ENCODE results near the gene KRT17.
"Not testable (repeated sequence)": the region's sequence is repeated elsewhere in the genome, so short reads cannot be mapped to it uniquely, and the experiment has no call there.

Gene KRT17

DNA sequence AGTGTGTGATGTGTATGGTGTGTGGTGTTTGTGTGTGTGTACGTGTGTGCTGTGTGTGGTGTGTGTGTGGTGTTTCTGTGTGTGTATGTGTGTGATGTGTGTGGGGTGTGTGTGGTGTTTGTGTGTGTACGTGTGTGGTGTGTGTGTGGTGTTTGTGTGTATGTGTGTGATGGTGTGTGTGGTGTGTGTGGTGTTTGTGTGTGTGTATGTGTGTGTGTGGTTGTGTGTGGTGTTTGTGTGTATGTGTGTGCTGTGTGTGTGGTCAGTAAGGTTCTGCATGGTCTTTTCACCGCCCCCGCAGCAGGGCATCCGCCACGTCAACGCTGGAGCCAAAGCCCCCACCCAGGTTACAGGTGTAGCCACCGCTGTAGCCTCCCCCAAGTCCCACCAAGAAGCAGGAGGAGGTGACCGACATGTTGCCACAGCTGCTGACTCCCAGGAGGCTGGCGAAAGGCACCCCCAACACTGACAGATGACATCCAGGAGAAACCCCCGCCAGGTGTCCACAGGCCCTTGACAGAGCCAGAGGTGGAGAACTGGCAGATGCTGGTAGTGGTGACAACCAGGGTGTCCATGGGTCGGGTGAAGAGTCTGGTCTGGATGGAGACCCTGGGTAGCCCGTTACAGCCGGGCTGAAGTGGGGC is 9.3 kb upstream of the KRT17 start:
- DNase-seq: no peak

DNA sequence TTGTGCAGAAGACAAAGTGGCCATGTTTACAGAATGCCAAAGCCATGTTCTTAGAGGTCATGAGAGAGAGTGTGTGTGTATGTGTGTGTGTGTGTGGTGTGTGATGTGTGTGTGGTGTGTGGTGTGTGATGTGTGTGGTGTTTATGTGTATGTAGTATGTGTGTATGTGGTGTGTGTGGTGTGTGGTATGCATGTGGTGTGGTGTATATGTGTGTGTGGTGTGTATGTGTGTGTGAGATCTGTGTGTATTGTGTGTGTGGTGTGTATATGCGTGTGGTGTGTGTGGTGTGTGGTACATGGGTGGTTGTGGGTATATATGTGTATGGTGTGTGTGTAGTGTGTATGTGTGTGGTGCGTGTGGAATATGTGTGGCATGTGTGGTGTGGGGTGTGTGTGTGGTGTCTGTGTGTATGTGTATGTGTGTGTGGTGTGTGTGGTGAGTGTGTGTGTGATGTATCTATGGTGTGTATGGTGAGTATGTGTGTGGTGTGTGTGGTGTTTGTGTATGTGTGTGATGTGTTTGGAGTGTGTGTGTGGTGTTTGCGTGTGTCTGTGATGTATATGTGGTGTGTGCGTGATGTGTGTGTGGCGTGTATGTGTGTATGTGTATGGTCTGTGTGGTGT is 8.2 kb upstream of the KRT17 start:
- DNase-seq: no peak

DNA sequence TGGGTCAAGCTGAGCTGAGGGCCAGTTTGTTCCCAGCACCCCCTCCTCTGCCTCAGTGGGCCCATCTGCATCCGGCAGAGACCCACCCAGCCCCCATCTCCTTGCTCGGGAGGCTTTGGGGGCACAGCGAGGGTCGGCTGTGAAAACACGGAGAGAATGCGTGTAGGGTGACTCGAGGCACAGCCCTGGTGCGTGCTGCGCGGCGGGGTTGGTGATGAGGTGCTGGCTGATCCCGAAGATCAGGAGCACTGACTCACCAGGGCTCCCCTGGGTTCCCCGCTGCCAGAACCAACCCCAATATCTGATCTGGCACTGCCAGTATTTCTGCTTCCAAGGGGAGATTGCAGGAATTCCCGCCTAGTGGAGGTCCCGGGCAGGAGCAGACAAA is 7.5 kb upstream of the KRT17 start:
- DNase-seq: no peak

DNA sequence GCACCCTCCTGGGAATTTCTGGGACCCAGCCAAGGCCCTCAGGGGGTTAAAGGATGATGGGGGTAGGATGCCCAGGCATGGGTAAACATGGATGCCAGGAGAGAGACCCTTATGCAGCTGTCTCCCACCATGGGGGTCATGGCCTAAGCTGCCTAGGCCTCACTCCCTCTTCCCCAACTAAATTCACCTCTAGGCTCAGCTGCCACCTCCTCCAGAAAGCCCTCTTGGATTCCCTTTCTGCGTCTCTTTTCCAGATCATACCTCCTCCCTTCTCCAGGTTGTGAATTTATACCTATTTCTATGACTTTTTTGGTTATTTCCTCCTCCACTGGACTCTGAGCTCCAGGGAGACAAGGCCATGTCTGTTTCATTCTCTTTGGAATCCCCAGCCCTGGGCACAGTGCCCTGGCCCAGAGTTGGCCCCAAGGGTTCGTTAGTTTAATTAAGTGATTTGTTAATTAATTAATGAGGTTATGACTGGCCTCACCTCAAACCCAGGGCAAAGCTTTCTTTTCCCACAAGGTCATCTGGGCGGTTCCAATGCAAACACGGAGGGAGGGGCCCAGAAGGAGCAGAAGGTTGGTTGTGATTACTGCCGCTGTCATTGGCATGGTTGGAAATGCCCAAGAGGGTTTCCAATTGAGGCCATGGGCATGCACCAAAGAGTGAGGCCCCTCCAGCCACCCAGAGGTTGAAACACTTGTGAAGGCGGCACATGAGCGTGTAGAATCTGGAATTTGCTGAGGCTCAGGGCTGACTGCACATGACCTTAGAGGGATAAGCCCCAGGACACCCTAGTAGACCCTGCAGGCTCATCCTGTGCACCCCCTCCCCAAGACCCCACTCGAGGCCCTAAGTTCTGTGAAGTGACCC is 6.9 kb upstream of the KRT17 start:
- DNase-seq: no peak

DNA sequence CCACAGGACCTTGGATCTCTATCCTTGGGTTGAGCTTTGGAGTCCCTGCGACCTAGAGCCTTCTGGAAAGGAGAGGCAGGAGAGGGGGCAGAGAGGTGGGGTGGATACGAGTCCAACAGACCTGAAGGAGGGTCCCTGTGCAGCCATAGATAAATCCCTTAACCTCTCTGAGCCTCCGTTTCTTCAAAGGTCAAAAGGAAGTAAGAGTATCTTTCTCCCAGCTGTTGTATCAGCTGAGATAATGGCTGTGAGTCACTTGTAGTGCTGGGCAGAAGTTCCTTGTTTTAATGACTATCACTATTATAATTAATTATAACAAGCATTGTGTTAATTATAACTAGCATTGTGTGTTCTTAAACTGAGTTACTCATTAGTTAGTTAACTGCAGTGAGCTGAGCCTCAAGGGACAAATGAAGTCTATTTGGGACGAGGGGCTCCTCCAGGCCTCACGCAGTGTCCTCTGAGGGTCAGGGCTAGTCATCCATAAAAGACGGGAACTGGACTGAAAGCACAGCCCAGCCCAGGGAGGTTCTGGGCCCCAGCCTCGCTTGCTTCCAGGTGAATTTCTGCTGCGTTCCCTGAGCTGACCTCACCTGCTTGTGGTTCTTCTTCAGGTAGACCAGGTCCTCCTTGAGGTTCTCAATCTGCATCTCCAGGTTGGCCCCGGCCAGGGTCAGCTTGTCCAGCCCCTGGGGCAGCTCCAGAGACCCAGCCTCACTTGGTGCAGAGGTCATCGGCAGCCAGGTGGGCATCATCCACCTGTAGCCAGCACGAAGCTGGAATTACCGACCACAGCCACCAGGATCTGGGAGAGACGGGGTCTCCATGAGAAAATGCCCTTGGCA is 5.7 kb upstream of the KRT17 start:
- DNase-seq: no peak

DNA sequence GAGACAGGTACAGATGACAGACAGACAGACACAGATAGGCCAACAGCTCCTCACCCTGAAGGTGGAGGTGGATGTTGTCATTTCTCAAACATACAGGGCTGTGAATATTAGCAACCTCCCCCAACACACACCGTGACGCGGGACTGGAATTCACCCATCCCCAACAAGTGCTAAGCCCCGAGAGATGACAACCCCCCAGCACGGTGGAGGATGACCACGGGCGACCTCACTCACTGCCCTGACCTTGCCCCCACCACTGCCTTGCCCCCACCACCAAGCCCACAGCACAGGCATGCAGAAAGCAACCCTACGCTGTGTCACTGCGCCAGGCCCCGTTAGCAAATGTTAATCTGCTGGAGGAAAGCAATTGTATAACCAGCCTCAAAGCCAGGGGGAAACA is 4.9 kb upstream of the KRT17 start:
- DNase-seq: no peak

DNA sequence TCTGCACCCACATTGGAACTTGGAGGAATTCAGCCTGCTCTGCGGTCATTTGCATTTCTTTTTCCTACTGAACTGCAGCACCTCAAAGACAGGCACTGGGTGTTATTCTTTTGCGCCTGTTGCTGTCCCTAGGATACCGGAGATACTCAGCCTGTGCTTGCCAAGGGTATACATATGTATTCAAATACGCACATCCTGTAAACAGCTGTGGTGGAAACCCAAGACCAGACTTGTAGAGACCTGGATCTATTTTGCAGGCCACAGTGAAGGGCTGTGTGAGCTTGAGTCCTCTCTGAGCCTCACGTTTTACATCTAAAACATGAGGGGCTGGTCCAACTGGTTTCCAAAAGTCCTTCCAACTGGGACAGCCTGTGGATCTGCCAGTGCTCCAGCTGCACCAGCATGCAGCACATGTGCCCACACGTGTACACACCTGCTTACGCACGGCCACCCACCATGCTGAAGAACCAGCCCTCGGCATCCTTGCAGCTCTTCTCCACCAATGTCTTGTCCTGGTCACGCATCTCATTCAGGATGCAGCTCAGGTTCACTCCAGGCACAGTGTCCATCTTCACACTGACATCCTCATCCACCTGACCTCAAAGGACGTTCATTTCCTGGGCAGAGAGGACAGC is 4.4 kb upstream of the KRT17 start:
- not testable (repeated sequence) for DNase-seq

DNA sequence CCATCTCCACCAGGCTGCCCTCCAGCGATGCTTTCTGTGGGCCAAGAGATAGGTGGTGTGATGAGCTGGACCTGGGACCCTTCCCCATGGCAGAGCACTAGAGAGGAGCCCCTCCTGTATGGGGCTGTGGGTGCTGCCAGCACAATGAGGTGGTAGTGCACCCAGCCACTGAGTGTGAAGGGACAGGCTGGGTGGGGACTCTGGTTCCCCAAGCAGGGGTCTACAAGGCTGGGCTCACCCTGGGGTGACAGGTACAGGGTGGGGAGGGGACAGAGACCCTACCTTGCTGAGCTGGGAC is 3.6 kb upstream of the KRT17 start:
- DNase-seq: not testable (repeated sequence)

DNA sequence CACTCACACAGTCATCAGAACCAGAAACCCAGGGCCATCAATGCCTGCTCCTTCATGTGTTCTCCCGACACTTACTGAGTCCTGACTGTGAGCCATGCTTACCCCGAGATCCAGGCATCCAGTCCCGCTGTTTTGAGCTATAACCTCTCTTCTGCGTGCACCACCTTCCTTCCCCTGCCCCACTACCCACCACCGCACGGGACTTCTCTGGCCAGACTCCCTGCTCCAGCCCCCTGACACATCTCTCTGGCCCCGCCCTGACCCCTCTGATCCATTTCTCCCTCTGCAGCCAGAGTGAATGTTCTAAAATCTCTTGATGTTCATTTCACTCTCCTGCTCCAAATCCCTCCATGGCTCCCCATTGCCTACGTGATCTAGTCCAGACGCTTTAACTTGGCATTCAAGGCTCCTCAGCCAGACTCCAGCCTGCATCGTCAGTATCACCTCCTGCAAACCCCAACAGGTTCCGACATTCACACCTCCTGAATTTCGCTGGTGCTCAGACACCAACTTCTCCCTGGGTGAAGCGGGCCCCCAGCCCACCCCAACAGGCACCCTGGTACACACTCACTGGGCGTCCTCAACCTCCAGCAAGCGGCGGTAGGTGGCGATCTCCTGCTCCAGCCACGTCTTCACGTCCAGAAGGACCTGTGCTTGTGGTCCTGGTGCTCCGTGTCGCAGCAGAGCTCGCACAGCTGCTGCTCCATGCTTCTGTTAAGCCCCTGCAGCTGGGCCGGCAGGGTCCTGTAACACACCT is 3.1 kb upstream of the KRT17 start:
- no peak for DNase-seq

DNA sequence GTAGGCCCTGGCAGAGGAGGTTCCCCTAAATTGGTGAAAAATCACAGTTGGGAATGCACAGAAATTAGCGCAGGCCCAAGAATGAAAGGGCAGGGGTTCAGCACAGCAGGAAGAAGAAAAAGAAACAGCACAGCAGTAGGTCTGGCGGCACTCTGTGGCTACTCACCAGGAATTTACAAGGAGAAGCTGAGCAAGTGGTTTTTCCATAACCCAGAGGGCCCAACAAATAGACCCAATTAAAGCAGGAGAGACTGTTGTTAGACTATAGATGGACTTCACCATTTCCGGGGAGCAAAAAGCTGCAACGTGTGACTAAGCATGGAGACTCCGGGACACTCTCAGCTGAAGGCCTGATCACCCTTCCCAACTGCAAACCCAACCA is 2.5 kb upstream of the KRT17 start:
- DNase-seq: not testable (repeated sequence)

DNA sequence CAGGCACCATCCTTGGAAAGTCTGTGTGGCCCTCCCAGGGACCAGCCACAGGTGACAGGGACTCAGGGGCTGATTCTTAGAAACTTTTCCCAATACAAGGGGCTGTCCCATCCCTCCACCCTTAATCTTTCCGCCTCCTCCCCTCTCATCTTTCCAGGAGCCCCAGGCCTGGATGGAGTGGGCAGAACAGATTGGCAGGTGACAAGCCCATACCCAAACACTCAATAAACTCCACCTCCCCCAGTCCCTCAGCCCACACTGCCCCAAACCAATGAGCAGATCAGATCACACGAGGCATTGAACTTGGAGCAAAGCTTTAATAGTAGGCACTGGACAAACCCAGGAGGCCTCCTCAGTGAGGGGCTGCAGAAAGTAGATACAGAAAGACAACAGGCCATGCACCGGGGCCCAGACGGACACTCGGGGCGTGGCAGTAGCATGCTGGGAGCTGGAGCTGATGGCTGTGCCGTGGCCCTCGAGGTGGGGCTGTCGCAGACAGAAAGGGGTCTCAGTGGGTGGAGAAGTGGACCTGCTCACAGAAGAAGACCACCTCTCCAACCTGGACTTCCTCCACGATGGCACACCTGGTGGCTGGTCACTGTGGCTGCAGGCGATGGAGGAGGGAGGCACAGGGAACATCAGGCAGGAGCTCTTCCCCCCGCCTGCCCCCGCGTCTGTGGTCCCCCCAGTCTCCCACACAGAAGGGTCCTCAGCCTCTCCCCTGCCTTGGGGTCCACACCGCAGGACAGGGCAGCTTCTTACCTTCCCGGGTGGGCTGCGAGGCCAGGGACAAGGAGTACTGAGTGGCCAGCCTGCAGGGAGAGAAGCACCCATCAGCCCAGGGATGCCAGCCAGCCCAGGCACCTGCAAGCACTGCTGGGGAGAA is 1.9 kb upstream of the KRT17 start:
- DNase-seq: not testable (repeated sequence)

DNA sequence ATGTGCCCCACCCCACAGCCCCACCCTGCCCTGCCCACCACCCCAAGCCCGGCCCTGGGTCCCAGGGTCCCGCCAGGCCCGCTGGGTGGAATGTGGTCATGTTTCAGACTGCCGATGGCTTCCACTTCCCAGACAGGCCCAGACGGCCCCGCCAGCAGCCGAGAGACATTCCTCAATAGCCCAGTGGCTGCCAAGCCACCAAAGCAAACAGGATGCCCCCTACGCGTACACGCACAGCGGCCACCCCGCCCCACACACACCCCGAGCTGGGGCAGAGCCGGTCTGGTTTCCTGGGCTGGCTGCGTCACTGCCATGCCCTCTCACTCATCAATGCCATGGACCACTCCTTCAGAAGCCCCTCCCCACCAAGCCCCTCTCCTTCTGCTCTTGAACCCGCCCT is 1.2 kb upstream of the KRT17 start:
- DNase-seq: peak; percentile 86

DNA sequence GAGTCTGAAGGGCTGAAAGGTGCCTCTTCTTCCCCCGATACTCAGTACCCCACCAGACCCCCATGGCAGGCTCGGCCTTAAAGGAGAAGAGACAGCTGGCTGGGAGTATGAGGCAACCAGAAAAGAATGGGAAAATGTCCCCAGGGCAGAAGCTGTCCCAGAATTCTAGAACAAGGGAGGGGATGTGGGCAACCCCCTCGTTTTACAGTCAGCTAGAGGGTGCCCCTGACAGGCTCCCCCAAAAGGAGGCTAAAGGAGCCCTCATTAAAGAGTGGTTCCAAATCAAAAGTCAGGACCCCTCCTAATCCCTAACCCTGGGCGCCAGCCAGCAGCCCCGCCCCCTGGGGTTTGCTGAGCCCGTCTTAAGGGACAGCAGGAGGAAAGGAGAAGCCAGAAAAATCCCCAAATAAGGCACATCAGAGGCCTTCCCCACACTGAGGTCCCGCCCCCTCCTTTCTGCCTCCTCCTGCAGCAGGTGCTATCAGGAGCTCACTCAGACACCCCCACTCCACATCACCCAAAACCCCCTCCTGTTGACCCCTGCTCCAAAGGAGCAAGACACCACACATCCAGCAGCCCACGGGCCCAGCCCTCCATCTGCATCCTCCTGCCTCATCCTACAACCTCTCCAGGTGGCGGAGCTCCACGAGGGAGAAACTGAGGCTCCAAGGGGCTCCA is 1.1 kb downstream of the KRT17 start:
- not testable (repeated sequence) for DNase-seq

DNA sequence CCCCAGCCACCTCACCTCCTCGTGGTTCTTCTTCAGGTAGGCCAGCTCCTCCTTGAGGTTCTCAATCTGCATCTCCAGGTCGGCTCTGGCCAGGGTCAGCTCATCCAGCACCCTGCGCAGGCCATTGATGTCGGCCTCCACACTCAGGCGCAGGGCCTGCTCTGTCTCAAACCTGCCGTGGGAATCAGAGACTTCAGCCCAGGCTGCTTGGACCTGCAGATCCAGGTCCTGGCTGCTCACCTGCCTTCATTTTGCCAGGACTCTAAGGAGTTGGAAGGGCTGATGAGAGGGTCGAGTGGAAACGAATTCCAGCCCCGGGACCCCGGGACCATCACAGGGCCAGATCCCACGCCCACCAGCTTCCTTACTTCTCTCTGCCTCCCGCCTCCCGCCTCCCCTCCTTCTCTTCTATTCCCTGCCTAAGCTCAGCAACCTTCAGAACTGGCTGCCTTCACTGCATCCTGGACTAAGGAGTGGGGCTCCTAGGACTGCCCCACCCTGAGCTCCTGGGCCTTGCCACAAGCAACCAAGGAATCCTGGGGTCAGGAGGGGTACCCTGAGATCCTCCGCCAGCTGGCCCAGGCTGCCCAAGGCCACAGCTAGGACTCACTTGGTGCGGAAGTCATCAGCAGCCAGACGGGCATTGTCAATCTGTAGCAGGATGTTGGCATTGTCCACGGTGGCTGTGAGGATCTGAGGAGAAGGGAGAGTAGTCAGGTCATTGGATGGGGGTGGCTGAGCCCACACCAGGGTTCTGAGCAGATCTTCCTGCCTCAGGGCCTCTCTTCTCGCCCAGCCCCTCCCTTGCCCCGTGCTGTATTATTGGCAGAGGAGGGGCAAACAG is 1.8 kb downstream of the KRT17 start:
- DNase-seq: not testable (repeated sequence)

DNA sequence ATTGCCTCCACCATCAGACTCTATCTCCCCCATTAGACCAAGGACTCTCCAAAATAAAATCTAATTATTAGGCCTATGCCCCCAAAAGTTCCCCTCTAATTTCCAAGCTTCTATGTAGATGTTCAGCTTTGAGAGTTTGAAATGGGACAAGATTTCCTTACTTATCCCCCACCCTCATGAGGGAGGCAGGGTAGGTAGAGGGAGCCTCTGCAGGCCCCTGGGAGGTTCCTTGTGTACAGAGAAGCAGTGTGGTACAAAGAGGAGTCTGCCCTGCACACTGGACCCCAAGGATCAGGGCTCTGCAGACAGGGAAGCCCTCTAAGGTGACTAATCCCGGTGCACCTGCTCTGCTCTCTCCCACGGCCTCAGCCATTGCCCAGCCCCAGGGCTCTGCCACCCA is 2.5 kb downstream of the KRT17 start:
- DNase-seq: no peak

DNA sequence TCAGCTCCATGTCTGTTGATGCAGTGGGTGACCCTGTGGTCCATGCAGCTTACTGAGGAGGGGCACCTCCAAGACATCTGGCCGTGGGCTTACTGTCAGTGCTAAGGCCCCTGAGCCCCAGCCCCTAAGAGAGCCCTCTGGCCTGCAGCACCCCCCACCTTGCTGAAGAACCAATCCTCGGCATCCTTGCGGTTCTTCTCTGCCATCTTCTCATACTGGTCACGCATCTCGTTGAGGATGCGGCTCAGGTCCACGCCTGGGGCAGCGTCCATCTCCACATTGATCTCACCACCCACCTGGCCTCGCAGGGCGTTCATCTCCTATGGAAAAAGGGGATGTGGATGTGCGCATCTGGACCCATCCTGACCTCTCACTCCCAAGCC is 2.9 kb downstream of the KRT17 start:
- not testable (repeated sequence) for DNase-seq

DNA sequence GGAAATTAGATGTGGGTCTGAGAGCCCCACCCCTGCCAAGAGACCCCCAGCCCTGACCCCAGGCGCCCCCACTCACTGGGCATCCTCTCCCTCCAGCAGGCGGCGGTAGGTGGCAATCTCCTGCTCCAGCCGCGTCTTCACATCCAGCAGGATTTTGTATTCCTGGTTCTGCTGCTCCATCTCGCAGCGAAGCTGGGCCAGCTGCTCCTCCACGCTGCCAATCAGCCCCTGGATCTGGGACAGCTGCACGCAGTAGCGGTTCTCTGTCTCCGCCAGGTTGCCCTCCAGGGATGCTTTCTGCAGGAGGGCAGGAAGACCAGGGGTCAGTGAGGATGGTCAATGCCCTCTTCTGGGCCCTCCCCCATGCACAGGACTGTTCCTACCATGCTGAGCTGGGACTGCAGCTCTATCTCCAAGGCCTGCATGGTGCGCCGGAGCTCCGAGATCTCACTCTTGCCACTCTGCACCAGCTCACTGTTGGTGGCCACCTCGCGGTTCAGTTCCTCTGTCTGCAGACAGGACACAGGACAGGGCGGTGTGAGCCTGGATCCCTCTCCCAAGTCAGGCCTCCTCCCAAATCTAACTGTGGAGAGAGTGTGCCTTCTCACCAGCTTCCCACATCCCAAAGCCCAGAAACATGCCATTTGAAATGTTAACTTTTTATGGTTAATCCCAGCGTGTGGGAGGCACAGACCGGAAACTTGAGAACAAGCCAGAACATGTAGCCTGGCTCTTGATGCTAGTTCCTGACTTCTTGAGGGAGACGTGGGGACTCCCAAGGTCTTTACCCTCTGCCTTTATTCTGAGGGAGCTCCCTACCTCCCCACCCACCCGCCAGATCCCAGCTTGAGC is 3.6 kb downstream of the KRT17 start:
- DNase-seq: no peak

DNA sequence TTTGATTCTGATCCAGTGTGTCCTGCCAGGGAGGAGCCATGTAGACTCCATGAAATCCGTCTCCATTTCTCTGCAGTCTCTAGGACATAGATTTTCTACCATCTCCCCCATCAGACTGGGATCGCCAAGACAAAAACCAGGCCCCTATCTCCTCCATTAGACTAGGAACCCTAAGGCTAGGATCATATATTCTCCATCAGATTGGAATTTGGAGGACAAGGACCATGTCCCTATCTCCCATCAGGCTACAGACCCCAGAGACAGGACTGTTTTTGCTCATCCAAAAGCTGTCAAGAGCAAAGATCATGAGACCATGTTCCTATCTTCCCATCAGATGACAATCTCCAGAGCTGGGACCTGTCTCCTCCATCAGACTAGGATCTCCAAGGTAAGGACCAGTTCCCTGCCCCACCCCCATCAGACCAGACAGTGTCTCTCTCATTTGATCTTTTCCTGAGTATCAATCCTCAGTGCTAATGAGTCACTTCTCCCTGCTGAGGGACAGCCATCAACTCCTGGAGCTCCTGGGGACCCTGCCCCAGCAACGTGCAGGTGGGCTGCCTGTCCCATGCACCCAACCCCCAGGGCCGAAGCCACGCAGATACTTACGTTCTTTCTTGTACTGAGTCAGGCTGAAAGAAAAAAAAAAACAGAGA is 4.3 kb downstream of the KRT17 start:
- DNase-seq: not testable (repeated sequence)
